SK-N-MC (cell line): ENCODE data around the gene PTPRR.

ENCODE experiments used
- EZH2 ChIP-seq: fragments of 200-600 bp; sonication (generic); IDR thresholded peaks from one replicate; pipeline ENCODE4 v1.6.1; 2017; ENCODE audit warnings: antibody characterized with exemption
- FOXP2 ChIP-seq: optimal IDR thresholded peaks from 2 replicates; pipeline ENCODE3; 2011; ENCODE audit warnings: mild to moderate bottlenecking, moderate library complexity; ENCODE audit not compliant: insufficient read depth; ENCODE audit errors: extremely low read length, control extremely low read depth
- POLR2AphosphoS5 ChIP-seq: IDR thresholded peaks from 2 replicates; pipeline ENCODE4 v1.6.1; 2012; ENCODE audit warnings: mild to moderate bottlenecking, low read depth, low read length, borderline replicate concordance

DNA sequence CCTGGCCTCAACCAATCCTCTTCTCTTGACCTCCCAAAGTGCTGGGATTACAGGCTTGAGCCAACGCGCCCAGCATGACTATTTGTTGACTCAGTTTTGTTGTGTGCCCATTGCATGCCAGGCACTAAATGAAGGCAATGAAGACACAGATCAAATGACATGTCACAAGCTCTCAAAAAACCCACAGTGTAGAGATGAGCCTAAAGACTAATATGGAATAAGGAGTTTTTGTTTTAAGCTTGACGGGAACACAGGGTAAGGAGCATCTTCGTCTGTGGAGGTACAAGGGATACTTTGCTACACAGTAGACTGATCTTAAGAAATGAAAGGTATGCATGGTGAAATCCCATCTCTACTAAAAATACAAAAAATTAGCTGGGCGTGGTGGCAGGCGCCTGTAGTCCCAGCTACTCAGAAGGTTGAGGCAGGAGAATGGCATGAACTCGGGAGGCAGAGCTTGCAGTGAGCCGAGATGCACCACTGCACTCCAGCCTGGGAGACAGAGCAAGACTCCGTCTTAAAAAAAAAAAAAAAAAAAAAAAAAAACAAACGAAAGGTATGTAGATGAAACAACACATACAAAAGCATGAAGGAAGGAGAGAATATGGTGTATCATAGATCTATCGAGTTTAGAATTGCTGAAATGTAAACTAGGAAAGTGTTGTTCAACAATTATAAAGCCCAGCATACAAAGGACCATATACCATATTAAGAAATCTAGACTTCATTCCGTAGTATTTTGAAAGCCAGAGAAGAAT is 161.2 kb downstream of the PTPRR start:
- TF ChIP-seq EZH2 (no peak), POLR2AphosphoS5 (no peak), FOXP2 (no peak)
